ENCODE measurements around the gene CXCR5.

- TF ChIP-seq CTCF (IDR thresholded peaks at IDR 0.05) (no peak), EZH2 (IDR thresholded peaks at IDR 0.05; ENCODE audit: borderline replicate concordance, insufficient read depth, low read depth, low read length, poor library complexity, severe bottlenecking) (no peak)
Observed at GRCh38 chr11:118859973-118860372, 23.7 kb upstream of the CXCR5 start.
